Left renal cortex interstitium (tissue), 4 donors: Measurements from ENCODE around the gene METTL16. TPM values are rescaled to one million over a fixed set of nuclear protein-coding genes. Genes with fewer than 3 reads are reported as not detected.
"Not testable (repeated sequence)": the region's sequence is repeated elsewhere in the genome, so short reads cannot be mapped to it uniquely, and the experiment has no call there.

Source experiments
- DNase-seq, 4 donors: peaks; one replicate each; pipeline ENCODE4 v3.0.0-alpha.2; 2013; ENCODE audit warnings: low read depth in 4 of 4, low spot score in 2 of 4, missing footprints in 1 of 4
- polyA plus RNA-seq, 4 donors: library from polyadenylated mRNA; unstranded; fragments of 120-200 nt; gene quantifications; one replicate each; pipeline ENCODE4 v1.2.1, GENCODE V29; 2013; ENCODE audit not compliant: insufficient read length in 4 of 4

METTL16 gene
- polyA plus RNA-seq, 4 donors: 36.1 to 39.2 (median 37.8) TPM

GRCh38 chr17:2507015-2507414 lies 4.7 kb downstream of the METTL16 start:
- DNase-seq: not testable (repeated sequence)

GRCh38 chr17:2503627-2504026 lies 8.1 kb downstream of the METTL16 start:
- DNase-seq: no peak

DNA sequence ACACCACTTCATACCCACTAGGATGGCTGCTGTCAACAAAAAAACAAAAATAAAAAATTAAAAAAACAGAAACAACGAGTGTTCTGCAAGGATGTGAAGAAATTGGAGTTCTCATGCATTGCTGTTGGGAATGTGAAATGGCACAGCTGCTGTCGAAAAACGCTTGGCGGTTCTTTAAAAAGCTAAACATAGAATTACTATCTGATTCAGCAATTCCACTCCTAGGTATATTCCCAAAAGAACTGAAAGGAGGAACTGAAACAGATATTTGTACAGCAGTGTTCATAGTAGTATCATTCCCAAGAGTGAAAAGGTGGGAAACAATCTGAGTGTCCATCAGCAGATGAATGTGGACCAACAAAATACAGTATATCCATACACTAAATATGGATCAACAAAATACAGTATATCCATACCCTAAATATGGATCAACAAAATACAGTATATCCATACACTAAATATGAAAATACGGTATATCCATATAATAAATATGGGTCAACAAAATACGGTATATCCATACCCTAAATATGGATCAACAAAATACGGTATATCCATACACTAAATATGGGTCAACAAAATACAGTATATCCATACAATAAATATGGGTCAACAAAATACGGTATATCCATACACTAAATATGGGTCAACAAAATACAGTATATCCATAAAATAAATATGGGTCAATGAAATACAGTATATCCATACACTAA lies 8.7 kb downstream of the METTL16 start:
- no peak for DNase-seq

- no peak for DNase-seq
Observed at GRCh38 chr17:2500446-2500845, 11.2 kb downstream of the METTL16 start.

DNA sequence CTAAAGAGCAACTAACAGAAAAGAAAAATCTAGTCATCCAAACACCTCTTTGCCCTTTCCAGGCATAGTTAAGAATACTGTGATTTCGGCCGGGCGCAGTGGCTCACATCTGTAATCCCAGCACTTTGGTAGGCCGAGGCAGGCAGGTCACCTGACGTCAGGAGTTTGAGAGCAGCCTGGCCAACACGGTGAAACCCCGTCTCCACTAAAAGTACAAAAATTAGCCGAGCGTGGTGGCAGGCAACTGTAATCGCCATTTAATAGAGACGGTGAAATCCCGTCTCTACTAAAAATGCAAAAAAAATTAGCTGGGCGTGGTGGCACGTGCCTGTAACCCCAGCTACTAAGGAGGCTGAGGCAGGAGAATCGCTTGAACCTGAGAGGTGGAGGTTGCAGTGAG lies 22.4 kb downstream of the METTL16 start:
- not testable (repeated sequence) for DNase-seq

DNA sequence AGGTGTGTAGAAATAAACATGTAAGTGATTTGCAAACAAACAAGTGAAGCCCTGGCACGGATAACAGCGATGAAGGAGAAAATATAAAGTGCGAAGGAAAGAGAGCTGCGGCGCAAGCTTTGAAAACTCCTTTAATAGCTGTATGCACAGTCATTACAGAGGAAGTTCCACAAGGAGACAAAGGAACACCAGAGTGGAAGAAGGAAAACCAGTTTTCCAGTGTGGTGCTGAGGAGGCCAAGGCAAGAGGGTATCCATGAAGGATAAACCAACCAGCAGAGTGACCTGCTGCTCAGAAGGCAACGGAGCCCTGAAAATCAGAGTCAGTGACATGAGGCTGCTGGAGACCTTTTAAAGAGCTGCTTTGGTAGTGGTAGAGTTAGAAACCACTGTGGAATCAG lies 24.4 kb downstream of the METTL16 start:
- DNase-seq: no peak

DNA sequence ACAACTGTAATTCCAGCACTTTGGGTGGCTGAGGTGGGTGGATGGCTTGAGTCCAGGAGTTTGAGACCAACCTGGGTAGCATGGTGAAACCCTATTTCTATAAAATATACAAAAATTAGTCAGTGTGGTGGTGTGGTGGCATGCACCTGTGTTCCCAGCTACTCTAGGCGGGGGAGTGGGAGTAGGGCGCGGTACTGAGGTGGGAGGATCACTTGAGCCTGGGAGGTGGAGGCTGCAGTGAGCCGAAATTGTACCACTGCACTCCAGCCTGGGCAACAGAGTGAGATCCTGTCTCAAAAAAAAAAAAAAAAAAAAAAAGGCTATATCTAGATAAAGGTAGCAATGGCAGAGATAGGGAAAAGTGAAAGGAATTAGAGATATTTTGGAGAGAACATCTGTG lies 25.0 kb downstream of the METTL16 start:
- not testable (repeated sequence) for DNase-seq

- no peak for DNase-seq
Observed at GRCh38 chr17:2485970-2486369, 25.7 kb downstream of the METTL16 start.

DNA sequence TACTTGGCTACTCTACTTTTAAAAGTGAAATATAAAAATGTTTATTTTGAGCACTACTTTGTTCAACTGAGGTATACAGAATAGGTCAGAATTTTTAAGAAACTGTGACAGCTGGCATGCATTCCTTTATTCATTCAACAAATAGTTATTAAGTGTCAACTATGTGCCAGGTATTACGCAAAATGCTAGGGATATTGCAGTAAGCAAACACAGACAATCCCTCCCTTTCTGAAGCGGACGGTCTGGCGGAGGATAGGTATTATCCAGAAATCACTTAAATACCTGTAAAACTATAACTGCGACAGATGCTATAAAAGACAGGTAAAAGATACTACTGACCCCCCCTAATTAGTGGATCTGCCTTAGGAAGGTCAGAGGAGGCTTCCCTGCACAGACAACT lies 26.1 kb downstream of the METTL16 start:
- DNase-seq: no peak

- no peak for DNase-seq
Observed at GRCh38 chr17:2484876-2485275, 26.8 kb downstream of the METTL16 start.

- no peak for DNase-seq
Observed at GRCh38 chr17:2483084-2483483, 28.6 kb downstream of the METTL16 start.

DNA sequence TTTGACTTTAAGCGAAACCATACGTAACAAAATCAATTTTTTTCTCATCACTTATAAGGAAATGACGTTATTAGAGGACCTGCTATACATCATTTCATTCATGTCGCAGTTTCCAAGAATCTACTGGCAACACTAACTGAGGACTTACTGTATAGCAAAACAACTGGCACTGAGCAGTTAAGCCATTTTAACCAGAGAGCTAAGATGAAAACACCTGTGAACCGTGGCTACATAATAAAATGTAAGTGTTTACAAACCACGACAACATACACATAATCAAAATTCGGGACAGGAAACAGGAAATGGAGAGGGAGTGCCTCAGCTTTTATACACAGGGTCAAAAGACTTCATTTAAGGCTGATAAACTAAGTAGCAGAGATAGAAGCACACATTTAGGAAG lies 29.5 kb downstream of the METTL16 start:
- no peak for DNase-seq

DNA sequence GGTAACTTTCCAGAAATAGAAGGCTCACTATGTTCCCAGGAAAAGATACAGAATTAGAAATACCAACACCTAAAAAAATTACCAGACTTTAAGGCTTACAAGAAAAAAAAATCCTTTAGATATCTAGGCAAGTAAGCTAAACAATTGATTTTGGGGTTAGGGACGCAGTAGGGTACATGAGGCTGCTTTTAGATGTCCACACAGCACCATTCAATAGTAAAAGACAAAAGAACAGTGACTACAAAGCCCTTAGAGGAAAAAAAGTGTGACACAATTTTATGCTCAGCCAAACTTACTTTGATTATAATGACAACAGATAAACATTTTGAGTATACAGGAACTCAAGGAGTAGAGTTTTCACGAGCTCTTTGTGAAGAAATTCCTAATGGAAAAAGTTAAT lies 29.9 kb downstream of the METTL16 start:
- DNase-seq: no peak

GRCh38 chr17:2478458-2478857 lies 33.2 kb downstream of the METTL16 start:
- DNase-seq: no peak

- DNase-seq: no peak
Observed at GRCh38 chr17:2475056-2475455, 36.6 kb downstream of the METTL16 start.

GRCh38 chr17:2474371-2474770 lies 37.3 kb downstream of the METTL16 start:
- no peak for DNase-seq

DNA sequence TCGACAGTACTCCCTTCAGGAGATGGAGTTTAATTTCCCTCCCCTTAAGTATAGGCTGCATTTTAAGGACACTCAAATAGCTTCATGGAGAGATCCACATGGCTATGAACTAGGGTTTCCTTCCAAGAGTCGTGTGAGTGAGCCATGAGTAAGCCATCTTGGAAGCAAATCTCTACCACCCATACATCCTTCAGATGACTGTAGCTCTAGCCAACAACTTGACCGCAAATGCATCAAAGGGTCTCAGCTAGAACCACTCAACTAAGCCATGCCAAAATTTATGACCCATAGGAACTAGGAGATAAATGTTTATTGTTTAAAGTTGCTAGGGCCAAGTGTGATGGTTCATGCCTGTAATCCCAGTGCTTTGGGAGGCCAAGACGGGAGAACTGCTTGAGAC lies 43.4 kb downstream of the METTL16 start:
- DNase-seq: no peak

DNA sequence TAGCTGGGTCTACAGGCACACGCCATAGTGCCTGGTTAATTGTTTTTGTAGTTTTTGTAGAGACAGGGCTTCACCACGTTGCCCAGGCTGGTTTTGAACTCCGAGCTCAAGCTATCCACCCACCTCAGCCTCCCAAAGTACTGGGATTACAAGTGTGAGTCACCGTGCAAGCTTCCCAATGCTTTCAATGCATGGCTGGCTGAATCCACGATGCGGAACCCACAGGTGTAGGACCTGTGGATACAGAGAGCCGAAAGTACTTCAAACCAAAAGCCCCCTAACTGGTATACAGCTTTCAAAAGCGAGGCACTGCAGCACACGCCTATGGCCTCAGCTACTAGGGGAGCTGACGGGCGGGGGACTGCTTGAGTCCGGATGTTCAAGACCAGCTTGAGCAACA lies 44.8 kb downstream of the METTL16 start:
- no peak for DNase-seq

DNA sequence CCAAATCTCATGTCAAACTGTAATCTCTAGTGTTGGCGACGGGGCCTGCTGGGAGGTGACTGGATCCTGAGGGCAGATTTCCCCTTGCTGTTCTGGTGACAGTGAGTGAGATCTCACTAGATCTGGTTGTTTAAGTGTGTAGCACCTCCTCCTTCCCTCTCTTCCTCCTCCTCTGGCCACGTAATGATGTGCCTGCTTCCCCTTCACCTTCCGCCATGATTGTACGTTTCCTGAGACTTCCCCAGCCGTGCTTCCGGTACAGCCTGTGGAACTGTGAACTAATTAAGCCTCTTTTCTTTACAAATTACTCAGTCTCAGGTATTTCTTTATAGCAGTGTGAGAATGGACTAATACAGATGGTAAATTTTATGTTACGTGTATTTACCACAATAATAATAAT lies 49.2 kb downstream of the METTL16 start:
- no peak for DNase-seq

DNA sequence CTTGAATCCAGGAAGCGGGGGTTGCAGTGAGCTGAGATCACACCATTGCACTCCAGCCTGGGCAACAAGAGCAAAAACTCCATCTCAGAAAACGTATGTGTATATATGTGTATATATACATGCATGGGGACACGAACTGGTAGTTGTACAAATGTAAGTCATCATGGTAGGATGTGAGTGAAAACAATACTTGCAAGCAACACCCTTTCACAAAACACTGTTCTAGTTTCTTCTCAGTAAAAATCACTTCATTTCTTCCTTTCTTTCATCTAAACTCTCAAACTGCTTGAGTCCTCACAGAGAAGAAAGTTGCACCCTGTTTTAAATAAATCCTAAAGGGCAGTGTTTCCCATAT lies 51.8 kb downstream of the METTL16 start:
- no peak for DNase-seq

DNA sequence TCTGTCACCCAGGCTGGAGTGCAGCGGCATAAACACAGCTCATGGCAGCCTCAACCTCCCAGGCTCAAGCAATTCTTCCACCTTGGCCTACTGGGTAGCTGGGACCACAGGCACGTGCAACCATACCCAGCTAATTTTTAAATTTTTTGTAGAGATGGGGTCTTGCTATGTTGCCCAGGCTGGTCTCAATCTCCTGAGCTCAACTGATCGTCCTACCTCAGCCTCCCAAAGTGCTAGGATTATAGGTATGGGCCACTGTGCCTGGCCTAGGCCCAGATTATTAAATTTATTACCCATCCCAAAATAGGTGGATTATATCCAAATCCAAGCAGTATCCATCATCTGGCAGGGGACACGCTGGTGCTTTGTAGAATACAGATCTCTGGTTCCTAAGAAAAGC lies 53.8 kb downstream of the METTL16 start:
- no peak for DNase-seq

DNA sequence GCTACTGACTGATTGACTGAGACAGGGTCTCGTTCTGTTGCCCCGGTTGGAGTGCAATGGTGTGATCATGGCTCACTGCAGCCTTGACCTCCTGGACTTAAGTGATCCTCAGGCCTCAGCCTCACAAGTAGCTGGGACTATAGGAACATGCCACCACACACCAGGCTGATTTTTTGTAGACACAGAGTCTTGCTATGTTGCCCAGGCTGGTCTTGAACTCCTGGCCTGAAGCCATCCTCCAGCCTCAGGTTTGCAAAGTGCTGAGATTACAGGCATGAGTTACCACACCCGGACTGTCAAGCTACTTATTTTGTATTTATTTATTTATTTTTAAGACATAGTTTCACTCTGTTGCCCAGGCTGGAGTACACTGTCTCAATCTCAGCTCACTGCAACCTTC lies 55.2 kb downstream of the METTL16 start:
- no peak for DNase-seq

- DNase-seq: no peak
Observed at GRCh38 chr17:2455956-2456355, 55.7 kb downstream of the METTL16 start.
